OCI-LY3 (cell line): Measurements from ENCODE around the gene DENND1C.

Experiments used
- CTCF ChIP-seq: fragments of 200-600, 300-600 bp; sonication (generic); IDR thresholded peaks from 2 replicates; pipeline ENCODE4 v1.5.1; 2014; ENCODE audit warnings: antibody characterized with exemption, low read length, low read depth
- EZH2phosphoT487 ChIP-seq: fragments of 200-600 bp; shearing (Covaris generic); IDR thresholded peaks from 2 replicates; pipeline ENCODE4 v1.6.1; 2018; ENCODE audit warnings: antibody characterized with exemption, mixed run types, low read depth

DNA sequence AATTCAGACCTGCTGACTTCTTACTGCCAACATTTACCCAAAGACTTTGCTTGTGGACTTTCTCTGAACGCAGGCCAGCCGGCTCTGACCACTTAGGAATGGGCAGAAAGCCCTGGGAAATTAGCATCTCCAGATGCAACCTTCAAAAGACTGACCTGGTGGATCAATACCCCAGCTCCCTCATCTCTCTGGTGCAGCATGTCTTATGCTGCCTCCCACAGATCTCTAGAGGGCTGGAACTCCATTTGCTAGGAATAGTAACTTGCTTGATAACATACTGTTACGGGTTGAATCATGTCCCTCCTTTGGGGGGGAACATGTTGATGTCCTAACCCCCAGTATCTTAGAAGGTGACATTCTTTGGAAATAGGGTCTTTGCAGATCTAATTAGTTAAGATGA lies 35.1 kb downstream of the DENND1C start:
- TF ChIP-seq CTCF (no peak), EZH2phosphoT487 (no peak)
